Measurements from ENCODE around the gene ISLR.

- TF ChIP-seq CTCF (IDR thresholded peaks at IDR 0.05 in 2 of 3, conservative IDR thresholded peaks at IDR 0.05 in 1 of 3; ENCODE audit: borderline replicate concordance in 1 of 3, insufficient read depth in 1 of 3, low read depth in 2 of 3, low read length in 2 of 3) (no peak), POLR2A (IDR thresholded peaks at IDR 0.05; ENCODE audit: borderline replicate concordance, extremely low read depth, insufficient read depth, insufficient read length) (no peak), JUND (IDR thresholded peaks at IDR 0.05) (no peak), EZH2 (IDR thresholded peaks at IDR 0.05) (no peak), EZH2phosphoT487 (IDR thresholded peaks at IDR 0.05; ENCODE audit: borderline replicate concordance) (no peak), ELF1 (IDR thresholded peaks at IDR 0.05; ENCODE audit: borderline replicate concordance, low read depth) (no peak), MAX (IDR thresholded peaks at IDR 0.05) (no peak), FOSL1 (IDR thresholded peaks at IDR 0.05; ENCODE audit: low read depth) (no peak), RAD21 (IDR thresholded peaks at IDR 0.05; ENCODE audit: low read depth) (no peak)
- TF ChIP-seq, protein P1, sequence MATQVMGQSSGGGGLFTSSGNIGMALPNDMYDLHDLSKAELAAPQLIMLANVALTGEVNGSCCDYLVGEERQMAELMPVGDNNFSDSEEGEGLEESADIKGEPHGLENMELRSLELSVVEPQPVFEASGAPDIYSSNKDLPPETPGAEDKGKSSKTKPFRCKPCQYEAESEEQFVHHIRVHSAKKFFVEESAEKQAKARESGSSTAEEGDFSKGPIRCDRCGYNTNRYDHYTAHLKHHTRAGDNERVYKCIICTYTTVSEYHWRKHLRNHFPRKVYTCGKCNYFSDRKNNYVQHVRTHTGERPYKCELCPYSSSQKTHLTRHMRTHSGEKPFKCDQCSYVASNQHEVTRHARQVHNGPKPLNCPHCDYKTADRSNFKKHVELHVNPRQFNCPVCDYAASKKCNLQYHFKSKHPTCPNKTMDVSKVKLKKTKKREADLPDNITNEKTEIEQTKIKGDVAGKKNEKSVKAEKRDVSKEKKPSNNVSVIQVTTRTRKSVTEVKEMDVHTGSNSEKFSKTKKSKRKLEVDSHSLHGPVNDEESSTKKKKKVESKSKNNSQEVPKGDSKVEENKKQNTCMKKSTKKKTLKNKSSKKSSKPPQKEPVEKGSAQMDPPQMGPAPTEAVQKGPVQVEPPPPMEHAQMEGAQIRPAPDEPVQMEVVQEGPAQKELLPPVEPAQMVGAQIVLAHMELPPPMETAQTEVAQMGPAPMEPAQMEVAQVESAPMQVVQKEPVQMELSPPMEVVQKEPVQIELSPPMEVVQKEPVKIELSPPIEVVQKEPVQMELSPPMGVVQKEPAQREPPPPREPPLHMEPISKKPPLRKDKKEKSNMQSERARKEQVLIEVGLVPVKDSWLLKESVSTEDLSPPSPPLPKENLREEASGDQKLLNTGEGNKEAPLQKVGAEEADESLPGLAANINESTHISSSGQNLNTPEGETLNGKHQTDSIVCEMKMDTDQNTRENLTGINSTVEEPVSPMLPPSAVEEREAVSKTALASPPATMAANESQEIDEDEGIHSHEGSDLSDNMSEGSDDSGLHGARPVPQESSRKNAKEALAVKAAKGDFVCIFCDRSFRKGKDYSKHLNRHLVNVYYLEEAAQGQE (IDR thresholded peaks at IDR 0.05; ENCODE audit: low read depth): no peak
These were observed 14.7 kb downstream of the ISLR start for GRCh38 chr15:74188216-74188615.

Data from HCT116 (cell line).